Stimulated activated CD4-positive, alpha-beta T cell treated with anti-CD3 and anti-CD28 coated beads, TNF-alpha, amount 100 ng/mL, for 4 hours (primary cell): ENCODE results near the gene KIFC3.
A peak's percentile ranks its signal among the peaks of the same experiment; 100 is the strongest.
"Not testable (repeated sequence)": the region's sequence is repeated elsewhere in the genome, so short reads cannot be mapped to it uniquely, and the experiment has no call there.

ENCODE experiments used
- DNase-seq, 3 experiments: peaks; one replicate each; pipeline ENCODE4 v3.0.0-alpha.2; 2020; ENCODE audit warnings: low read depth in 3 of 3

Gene KIFC3

GRCh38 chr16:57824888-57825287 is 22.6 kb upstream of the KIFC3 start:
- no peak for DNase-seq

GRCh38 chr16:57823836-57824235 is 21.5 kb upstream of the KIFC3 start:
- no peak for DNase-seq

GRCh38 chr16:57822856-57823255 is 20.6 kb upstream of the KIFC3 start:
- no peak for DNase-seq

- DNase-seq: no peak
Observed at GRCh38 chr16:57822018-57822553, 19.8 kb upstream of the KIFC3 start.

GRCh38 chr16:57821149-57821971 is 19.1 kb upstream of the KIFC3 start:
- no peak for DNase-seq

- no peak for DNase-seq
Observed at GRCh38 chr16:57818377-57819064, 16.2 kb upstream of the KIFC3 start.

GRCh38 chr16:57817680-57818079 is 15.4 kb upstream of the KIFC3 start:
- DNase-seq: no peak

- peak in 1 of 3 experiments; percentile 13 for DNase-seq
Observed at GRCh38 chr16:57815987-57816745, 13.9 kb upstream of the KIFC3 start.

- no peak for DNase-seq
Observed at GRCh38 chr16:57814896-57815295, 12.6 kb upstream of the KIFC3 start.

GRCh38 chr16:57813466-57813865 is 11.2 kb upstream of the KIFC3 start:
- DNase-seq: no peak

GRCh38 chr16:57811340-57811739 is 9.0 kb upstream of the KIFC3 start:
- not testable (repeated sequence) for DNase-seq

GRCh38 chr16:57810197-57811031 is 8.1 kb upstream of the KIFC3 start:
- DNase-seq: peak; percentile 32 to 64 (median 60)

GRCh38 chr16:57809276-57810196 is 7.2 kb upstream of the KIFC3 start:
- DNase-seq: no peak

GRCh38 chr16:57808589-57809228 is 6.4 kb upstream of the KIFC3 start:
- no peak for DNase-seq

- peak in 2 of 3 experiments; percentile 31 to 35 for DNase-seq
Observed at GRCh38 chr16:57807968-57808528, 5.8 kb upstream of the KIFC3 start.

GRCh38 chr16:57807252-57807967 is 5.1 kb upstream of the KIFC3 start:
- DNase-seq: no peak

- no peak for DNase-seq
Observed at GRCh38 chr16:57805176-57805575, 2.9 kb upstream of the KIFC3 start.

- DNase-seq: no peak
Observed at GRCh38 chr16:57804111-57804837, 2.0 kb upstream of the KIFC3 start.
